AG04449 (cell line): ENCODE results near the gene C1orf174.

ENCODE experiments used
- CTCF ChIA-PET: fragments of 350-600 bp; formaldehyde crosslinking; extraction: SDS; loops from one replicate; lab custom pipeline; 2021; ENCODE audit warnings: antibody characterized with exemption; lab: Yijun Ruan, JAX
- POLR2A ChIA-PET: fragments of 400-600, 350-600 bp; formaldehyde crosslinking; extraction: SDS; loops from one replicate; lab custom pipeline; 2020; ENCODE audit warnings: antibody characterized with exemption, inconsistent platforms; lab: Yijun Ruan, JAX
- DNase-seq: peaks from one replicate; pipeline ENCODE4 v3.0.0-alpha.2; 2010; ENCODE audit warnings: low read depth, low spot score
- H3K4me3 ChIP-seq: 2 replicates; pipeline ENCODE4 v1.5.1; 2011; ENCODE audit warnings: low read depth, mild to moderate bottlenecking, control low read depth, low read length
- CTCF ChIP-seq: IDR thresholded peaks from one replicate; pipeline ENCODE4 v1.5.1; 2011; ENCODE audit warnings: mild to moderate bottlenecking, moderate library complexity, low read length, control low read depth, inconsistent platforms; ENCODE audit not compliant: insufficient read depth; ENCODE audit errors: missing control alignments

Gene C1orf174

GRCh38 chr1:3911981-3912808, 12.1 kb upstream of the C1orf174 start:
- no peak overlapping the region for H3K4me3 ChIP-seq
- no peak for DNase-seq
- no peak for TF ChIP-seq CTCF
- CTCF ChIA-PET: interaction anchor here (1.2 to 1.5 kb wide), 2 partner anchors 9 kb away, joined by 4 to 6 read pairs; no protein-coding TSS in a partner anchor
- POLR2A ChIA-PET: no interaction called here

- POLR2A ChIA-PET: no interaction called here
- H3K4me3 ChIP-seq: no peak overlapping the region
- CTCF ChIA-PET: interaction anchor here (1.2 to 1.5 kb wide), 2 partner anchors 8 to 10 kb away, joined by 4 to 6 read pairs; no protein-coding TSS in a partner anchor
- TF ChIP-seq CTCF: peak; percentile 71
- DNase-seq: no peak
Observed at GRCh38 chr1:3910857-3911845, 11.1 kb upstream of the C1orf174 start.

- no peak for DNase-seq
- CTCF ChIA-PET: no interaction called here
- POLR2A ChIA-PET: no interaction called here
- H3K4me3 ChIP-seq: no peak overlapping the region
- TF ChIP-seq CTCF: no peak
Observed at GRCh38 chr1:3910049-3910731, 10.1 kb upstream of the C1orf174 start.

- ChIA-PET CTCF (no interaction called here), POLR2A (no interaction called here)
- DNase-seq: no peak
Observed at GRCh38 chr1:3909615-3910014, 9.5 kb upstream of the C1orf174 start.

GRCh38 chr1:3908886-3909517, 8.9 kb upstream of the C1orf174 start:
- no peak overlapping the region for H3K4me3 ChIP-seq
- no peak for DNase-seq
- ChIA-PET POLR2A (no interaction called here), CTCF (no interaction called here)
- TF ChIP-seq CTCF: no peak

More at GRCh38 chr1:3909615-3910014, 9.5 kb upstream of the C1orf174 start:
- H3K4me3 ChIP-seq: no peak overlapping the region
- no peak for TF ChIP-seq CTCF
